8988T (cell line): ENCODE results near the gene ANKRD20A1.
"Not testable (repeated sequence)": the region's sequence is repeated elsewhere in the genome, so short reads cannot be mapped to it uniquely, and the experiment has no call there.

Source experiments
- DNase-seq: peaks from one replicate; pipeline ENCODE4 v3.0.0; 2011

The ANKRD20A1 gene

DNA sequence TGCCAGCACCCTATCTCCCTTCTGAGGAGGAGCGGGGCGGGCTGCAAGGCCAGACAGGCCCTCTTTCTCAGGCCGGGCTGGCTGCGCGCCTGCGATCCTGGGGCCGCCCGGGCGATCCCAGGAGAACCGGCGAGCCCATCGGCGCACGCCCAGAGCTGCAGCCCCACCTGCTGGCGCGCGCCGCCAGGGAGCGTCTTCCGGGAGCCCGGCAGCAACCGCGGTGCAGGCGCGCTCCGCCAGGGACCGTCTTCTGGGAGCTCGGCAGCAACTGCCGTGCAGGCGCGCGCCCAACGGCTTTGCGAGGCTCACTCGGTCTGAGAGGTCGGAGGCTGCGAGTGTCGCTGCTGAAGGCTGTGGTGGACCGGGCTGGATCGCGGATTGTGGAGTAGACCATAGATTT is at the start of gene ANKRD20A1:
TSS of gene ANKRD20A1 (plus strand) at position 61 of the 400 bp plus-strand sequence. CDS start 496 bp downstream, outside the sequence.
- not testable (repeated sequence) for DNase-seq

DNA sequence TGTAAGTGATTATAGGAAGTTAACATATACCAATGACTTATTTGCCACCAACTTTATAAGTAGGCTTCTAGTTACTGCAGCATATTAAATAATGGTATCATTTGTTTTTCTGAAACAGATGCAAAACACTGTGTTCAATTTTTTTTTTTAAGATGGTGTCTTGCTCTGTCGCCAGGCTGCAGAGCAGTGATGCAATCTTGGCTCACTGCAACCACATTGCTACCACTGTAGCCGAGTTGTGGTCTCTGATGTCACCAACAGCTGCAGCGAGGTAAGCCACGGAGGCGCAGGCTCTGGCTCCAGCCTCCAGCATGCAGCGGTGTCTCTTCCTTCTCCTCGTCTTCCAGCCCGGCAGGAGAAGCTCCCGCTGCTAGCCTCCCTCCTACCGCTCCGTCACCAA is 26.6 kb upstream of the ANKRD20A1 start:
- DNase-seq: not testable (repeated sequence)
